Measurements from ENCODE around the gene POLR1G.

Gene POLR1G, protein sequence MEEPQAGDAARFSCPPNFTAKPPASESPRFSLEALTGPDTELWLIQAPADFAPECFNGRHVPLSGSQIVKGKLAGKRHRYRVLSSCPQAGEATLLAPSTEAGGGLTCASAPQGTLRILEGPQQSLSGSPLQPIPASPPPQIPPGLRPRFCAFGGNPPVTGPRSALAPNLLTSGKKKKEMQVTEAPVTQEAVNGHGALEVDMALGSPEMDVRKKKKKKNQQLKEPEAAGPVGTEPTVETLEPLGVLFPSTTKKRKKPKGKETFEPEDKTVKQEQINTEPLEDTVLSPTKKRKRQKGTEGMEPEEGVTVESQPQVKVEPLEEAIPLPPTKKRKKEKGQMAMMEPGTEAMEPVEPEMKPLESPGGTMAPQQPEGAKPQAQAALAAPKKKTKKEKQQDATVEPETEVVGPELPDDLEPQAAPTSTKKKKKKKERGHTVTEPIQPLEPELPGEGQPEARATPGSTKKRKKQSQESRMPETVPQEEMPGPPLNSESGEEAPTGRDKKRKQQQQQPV

DNA sequence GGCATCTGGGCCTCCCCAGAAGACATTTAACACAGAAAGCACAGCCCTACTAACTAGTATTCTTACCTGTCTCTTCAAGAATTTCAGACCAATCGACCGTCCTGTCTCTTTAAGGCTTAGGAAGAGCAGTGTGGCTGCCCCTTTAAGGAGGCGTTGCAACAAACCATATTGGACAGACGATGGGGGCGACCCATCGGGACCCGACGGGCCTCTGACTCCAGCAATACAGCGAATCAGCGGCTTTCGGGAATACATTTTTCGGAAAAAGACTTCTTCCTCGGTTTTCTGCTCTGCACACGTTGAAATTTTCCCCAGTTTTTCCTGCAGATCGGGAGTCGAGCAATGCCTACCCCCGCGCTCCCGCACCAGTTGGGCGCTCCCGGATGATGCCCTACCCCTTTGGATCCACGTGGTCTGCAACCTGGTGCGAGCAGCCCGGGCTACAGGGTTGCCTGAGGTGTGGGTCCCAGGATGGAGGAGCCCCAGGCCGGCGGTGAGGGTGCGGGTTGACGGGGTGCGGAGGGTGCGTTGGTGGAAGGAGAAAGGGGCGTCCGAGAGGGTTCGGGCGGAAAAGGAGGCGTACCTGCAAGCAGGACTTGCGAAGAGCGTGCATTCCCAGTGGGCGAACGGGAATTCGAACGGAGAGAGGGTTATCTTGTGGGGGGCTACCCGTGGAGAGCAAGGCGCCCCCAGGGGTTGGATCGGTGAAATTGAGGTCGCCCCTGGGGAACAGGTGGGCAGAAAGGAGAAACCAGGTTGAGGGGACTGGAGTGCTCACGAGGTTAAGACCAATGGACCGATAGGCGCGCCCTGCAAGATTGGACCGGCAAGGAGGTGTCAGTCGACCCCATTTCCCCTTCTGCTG lies at the start of gene POLR1G:
Gene POLR1G (plus strand): TSS at position 419 of the 865 bp plus-strand sequence. CDS start 53 bp downstream, at position 472.
- peak; percentile 73 to 84 for DNase-seq

DNA sequence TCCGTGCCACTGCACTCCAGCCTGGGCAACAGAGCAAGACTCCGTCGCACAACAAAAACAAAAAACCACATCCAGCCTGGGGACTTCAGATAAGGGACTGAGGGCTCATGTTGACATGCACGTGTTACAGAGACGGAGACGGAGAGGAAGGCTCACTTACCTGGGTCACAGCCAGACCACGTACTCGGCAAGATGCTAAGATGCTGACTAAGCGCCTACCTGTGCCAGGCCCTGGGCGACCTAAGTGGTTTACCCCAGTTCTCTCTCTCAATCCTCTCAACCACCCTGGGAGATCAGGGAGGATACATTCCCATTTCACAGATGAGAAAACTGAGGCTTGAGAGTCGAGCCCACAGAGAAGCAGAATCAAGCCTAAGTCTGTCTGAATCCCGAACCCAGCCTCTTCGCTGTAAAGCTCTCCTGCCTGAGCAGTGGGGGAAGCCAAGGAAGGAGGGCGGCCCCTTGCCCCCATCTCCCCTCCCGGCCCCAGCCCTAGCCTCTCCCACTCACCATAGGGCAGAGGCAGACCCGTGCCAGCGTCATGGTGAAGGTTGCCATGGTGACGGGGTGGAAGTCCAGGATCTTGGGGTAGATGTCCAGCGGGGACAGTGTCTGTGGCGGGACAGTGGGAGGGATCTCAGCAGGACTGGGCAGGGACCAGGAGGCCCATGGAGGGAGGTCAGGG lies 49.5 kb upstream of the POLR1G start:
- DNase-seq = no peak

DNA sequence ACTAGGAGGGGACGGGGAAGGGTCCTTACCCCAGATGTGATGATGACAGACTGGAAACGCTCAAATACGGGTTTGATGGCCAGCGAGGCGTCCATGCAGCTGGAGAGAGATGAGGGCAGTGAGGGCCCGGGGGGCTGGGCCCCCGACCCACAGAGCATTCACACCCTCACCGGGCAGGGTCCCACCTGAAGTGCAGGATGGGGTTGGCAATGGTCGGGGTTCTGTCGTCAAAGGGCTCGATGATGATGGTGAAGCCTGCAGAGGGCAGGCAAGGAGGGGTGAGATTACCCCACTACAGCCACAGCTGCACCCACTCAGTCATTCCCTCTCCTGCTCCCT lies 49.0 kb upstream of the POLR1G start:
- no peak for DNase-seq

DNA sequence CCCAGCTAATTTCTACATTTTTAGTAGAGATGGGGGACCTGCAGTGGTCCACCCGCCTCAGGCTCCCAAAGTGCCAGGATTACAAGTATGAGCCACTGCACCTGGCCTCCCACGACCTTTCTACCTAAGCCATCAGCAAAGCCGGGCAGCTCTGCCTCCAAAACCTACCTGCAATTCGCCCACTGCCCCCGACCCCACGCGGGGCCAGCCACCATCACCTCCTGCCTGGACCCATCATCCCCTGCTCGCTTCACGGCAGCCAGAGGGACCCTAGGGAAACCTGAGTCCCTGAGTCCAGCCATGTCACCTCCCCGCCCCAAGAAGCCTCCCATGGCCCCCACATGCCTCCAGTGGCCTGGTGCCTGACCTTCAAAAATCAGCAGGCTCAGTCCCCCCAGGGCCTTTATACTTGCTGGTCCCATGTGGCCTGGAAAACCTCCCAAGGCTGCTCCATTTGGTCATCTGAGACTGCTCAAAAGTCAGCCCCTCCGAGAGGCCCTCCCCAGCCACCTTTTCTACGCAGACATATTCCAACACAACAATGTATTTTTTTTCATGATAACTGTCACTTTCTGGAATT lies 48.1 kb upstream of the POLR1G start:
- DNase-seq = no peak

DNA sequence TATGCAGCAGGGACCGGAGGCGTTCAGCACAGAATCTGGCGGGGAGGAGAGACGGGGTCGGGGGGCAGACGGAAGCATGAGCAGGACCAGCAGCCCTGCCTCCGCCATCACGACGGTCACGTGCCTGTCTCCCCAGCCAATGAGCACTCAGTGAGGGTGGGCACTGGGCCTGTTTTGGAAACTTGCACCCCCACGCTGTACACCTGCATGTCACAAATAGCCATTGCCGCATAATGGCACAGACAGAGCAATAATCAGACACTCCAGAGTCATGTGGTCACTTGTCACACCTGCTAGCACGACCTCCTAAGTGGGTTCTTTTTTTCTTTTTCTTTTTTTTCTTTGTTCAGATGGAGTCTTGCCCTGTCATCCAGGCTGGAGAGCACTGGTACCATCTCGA lies 44.8 kb upstream of the POLR1G start:
- no peak for DNase-seq

DNA sequence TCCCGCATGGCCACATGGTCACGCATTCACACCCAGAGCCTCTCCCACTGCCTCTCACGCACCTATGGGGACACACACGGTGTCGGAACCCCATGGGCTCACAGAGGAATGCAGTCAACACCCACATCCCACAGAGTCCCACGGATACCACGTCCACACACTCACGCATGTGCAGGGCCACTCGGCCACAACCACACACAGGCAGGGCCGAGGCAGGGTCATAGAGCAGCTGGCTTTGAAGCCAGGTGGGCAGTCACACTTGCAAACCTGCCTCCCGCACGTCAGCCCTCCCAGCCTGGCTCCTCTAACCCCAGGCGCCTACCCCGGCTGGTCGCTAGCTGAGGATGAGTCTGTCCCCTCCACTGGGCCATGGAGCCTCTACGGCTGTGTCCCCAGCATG lies 44.2 kb upstream of the POLR1G start:
- DNase-seq = no peak

DNA sequence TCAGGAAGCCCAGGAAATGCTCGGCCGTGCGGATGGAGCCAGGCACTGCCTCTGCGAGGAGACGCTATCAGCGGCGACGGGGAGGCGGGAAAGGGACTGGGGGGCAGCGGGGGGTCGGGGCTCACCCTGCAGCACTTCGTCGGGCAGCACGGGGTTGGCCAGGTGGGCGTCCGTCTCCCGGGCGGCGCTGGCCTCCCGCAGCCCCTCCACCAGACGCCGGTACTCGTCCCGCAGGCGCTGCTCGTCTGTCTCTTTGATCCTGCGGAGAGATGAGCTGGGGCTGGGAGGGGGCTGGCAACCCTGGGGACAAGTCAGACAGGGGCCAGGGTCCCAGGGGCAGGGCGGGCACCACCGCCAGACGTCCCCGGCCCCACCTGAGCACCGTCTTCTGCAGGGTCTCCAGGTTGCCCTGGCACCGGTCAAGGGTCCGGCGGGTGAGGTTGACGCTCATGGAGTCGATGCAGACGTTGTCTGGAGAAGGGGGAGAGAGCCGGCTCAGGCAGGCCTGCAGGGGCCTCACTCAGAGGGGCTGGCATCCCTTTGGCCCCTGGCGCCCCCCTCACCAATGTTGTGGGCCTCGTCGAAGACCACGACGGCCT lies 42.5 kb upstream of the POLR1G start:
- no peak for DNase-seq

DNA sequence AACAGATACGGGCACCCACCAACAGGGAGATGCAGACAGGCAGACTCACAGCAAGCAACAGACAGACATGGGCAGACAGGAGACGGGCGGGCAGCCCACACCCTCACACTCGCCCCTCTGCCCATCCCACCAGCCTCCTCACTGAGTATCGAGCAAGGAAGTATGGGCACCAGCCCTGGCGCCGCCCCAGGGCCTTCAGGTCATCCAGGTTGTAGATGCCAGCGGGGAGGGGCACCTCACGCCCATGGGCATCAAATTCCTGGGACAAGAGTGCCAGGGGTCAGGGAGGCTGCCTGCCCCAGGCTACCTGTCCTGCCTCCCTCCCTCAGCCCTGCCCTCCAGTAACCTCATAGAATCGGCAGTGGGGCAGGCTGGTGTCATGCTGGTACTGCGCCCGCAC lies 41.7 kb upstream of the POLR1G start:
- DNase-seq = no peak

DNA sequence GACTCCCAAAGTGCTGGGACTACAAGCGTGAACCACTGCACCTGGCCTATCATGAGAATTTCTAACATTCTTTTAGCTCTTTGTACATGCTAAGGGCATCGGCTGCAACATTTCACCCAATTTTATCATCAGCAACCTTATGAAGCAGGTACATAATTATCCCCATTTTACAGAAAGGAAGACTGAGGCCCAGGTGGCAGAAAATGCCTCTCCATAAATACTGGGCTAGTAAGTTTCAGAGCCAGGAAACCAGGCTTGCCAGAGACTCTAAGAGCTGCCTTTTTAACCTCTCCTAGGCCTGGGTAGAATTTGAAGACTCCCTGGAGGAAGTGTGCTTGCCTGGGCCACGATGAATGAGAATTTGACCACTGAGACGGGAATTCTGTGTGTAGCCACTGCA lies 38.3 kb upstream of the POLR1G start:
- no peak for DNase-seq

DNA sequence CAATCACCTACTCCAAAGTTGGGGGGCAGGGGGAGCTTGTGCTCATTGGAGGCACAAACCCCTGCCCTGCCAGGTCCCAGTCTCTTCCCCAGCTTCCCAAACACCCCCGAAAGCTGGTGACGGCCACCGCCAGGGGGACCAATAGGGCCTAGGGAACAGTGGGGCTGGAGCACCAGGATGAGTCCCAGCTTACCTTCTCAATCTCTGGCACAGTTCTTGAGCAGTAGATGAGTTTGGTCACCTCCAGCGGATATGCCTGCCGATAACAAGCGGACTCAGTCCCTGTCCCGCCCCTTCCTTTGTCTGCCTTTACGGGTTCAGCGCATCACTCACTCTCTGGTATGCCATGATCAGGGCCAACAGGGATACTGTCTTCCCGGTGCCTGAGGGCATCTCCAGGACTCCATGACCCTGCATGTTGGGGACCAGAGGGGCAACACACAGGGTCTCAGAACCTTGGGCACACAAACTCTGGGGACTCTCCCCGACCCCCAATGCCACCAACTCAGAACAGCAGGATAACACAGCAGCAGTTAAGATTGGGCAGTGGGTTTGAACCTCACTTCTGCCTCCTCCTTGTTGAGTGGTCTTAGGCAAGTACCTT lies 37.6 kb upstream of the POLR1G start:
- no peak for DNase-seq

DNA sequence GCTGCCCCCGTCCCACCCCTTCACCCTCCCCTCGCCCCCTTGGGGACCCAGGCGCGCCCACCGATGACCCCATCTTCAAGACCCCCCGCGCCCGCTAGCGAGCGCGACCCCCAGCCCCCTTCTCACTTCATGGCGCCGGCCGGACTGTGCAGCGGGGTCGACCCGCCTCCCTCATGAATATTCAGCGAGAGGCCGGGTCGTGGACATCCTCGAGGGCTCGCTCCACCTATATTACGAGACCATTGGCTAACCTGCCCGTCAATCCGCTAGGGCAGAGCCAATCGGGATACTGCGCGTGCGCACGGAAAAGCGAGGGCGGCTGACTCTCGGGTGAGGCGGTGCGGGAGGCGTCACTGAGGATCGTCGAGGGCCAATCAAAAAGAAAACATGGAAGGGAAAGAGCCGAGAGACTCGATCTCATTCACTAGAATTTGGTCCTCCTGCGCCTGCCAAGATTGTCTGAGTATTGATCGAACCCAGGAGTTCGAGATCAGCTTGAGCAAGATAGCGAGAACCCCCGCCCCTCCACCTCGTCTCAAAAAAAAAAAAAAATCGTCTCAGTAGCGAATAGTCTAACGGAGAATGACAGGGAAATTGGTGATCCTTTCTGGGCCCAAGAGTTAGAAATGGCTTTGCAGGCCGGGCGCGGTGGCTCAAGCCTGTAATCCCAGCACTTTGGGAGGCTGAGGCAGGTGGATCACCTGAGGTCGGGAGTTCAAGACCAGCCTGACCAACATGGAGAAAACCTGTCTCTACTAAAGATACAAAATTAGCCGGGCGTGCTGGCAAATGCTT lies 35.8 kb upstream of the POLR1G start, which contains the start of gene ERCC2:
Gene ERCC2 (minus strand): TSS at position 164 of the 795 bp plus-strand sequence. CDS start 33 bp downstream, at position 131.
- peak; percentile 97 to 99 for DNase-seq

DNA sequence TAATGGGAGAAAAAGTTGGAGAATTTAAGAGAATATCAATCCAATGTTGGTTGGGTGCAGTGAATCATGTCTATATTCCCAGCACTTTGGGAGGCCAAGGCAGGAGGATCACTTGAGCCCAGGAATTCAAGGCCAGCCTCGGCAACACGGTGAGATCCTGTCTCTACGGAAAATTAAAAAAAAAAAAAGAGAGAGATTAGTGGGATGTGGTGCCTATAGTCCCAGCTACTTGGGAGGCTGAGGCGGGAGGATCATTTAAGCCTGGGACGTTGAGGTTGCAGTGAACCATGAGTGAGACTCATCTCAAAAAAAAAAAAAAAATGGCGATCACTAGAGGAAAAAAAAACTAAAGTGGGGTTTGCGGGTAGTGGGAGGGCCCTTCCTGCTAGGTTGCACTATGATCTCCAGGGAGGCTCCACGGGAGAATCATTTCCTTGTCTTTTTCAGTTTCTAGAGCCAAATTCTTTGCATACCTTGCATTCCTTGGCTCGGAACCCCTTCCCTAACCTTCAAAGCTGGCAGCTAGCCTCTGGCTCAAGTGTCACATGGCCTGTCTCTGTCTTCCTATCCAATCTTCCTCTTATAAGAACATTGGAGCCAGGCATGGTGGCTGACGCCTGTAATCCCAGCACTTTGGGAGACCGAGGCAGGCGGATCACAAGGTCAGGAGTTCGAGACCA lies 30.3 kb upstream of the POLR1G start:
- no peak for DNase-seq

DNA sequence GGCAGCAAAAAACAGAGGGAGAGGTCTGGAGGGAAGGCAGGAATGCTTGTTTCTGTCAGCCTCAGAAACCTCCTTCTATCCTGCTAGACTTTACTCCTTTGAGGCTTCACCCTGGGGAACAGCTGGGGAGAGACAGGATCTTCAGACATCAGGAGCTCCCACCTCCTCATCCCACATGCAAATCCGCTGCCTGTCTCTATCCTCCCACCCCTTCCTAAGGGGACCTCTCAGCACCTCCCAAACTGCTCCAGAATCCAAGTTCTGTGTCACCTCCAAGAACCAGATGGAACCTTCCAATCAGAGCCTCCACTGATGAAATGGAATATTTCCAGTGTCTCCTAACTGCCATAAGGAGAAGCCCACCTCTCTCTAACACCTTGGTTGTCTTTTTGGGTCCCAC lies 26.3 kb upstream of the POLR1G start:
- DNase-seq = no peak

DNA sequence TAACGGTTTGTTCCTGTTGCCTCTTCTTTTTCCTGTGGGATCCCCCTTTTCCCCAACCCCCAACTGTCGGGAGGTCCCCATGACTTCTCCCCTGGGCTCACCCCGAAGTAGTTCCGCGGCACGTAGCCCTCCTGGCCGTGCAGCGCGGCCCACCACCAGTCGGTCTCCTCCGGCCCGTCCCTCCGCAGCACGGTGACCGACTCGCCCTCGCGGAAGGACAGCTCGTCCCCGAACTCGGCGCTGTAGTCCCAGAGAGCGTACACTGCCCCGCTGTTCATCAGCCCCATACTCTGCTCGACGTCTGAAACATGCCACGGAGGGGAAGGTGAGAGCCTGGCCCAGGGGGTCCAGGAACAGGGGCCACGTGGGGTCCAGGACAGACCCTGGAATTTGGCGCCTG lies 24.0 kb upstream of the POLR1G start:
- no peak for DNase-seq

DNA sequence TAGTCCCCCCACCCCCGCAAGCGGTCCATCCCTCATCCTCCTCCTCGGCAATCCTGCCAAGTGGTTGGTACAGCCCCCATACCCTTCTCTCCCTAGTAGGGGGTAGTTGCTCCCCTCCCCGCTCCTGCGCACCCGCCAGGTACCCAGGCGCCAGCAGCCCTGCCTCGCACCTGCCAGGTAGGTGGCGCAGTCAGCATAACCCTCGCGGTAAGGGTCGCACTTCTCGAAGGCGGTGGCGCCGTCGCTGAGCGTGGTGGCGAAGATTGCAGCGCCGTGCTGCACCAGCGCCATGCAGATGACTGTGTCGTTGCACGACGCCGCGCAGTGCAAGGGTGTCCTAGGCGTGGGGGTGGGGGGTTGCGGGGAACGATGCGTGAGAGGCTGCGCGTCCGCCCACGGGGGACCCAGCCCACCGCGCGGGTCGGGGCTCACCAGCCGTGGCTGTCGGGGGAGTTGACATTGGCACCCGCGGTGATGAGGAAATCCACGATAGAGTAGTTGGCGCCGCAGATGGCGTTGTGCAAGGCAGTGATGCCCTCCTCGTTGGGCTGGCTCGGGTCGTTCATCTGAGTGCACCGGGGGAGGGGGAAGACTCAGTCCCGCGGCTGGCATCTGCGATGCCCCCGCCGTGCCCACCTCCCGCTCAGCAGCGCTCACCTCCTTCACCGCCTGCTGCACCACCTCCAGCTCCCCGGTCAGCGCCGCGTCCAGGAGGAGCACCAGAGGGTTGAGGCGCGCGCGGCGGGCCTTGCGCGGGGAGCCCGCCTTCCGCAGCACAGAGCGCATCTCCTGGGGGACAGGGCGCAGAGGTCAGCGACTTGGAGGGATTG lies 20.8 kb upstream of the POLR1G start:
- no peak for DNase-seq

DNA sequence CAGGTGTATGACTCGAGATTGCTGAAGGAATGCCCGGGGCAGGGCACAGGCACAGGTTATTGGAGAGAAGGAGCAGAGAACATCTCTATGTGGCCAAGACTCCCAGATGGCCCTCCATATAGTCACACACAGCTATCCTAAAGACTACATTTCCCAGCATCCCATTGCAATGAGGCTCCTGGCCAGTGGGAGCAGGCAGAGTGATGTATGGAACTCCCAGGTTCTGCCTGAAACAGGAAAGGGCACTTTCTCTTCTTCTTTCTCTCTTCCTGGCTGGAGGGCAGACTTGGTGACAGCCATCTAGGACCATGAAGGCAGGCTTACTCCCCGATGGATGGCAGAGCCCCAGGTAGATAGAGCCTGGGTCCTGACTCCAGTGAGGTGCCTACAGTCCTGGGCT lies 15.1 kb upstream of the POLR1G start:
- DNase-seq = no peak

DNA sequence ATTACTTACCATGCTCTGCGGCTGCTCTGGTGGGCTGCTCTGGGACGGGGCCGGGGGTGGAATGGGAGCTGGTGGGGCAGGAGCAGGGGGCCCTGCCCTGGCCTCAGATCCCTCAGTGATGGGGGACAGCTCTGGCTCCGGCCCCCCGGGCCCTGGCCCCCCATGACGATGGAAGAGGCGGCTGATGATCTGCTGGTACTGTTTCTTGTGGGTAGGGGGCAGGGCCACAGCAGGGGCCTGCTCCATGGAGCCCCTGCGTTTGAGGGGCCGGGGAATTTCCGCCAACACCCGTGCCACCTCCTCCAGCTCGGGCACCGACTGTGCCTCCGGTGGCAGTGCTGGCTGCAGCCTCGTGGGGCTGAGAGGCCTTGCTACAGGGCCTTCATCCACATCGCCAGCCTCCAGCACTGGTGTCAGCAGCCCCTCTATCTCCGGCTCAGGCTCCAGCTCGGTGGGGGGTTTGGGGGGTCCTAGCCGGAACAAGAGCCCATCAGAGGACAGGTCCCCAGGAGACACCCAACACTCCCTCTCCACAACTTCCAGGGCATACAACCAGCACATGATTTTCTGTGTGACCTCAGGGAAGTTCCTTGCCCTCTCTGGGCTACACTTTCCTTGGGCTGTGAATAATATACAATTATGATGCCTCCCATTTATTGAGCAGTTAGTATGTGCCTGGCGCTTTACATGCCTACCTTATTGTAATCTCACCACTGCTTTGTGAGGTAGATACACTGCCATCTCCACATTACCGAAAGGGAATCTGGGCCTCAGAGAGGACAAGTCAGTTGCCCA lies 14.4 kb upstream of the POLR1G start:
- no peak for DNase-seq

DNA sequence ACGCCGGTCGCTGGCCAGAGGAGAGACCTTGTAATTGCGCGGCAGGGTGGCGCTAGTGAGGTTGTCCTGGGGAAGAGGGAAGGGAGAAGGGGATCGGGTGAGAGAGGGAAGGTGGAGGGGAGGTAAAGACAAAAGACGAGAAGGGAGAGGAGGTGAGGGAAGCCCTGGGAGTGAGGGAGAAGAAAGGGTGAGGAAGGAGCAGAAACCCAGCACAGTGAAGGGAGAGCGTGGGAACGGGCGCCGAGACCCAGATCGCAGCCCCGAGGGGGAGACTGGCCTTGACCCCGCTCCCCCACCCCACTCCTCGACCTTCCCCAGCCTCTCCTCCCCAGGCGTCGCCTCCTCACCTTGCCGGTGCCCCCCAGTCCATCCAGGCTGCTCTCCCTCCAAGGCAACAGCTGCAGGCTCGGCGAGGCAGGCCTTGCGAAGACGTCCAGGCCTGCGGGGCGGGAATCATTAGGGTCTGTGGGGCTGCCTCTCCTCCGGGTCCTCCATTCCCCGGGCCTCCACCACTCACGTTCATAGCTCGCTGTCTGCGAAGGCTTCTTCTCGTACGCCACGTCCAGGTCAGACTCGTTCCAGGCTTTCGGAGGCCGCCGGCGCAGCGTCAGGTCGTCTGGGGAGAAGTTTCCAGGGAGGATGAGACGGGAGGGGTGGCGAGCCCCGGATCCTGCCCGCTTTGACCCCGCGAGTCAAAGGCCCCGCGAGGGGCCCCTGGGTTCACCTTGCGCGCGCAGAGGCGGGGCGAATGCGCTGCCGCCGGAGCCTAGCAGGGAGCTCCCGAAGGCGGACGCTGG lies 10.4 kb upstream of the POLR1G start:
- no peak for DNase-seq
